MM.1S (cell line): ENCODE data around the gene GPR139.

Experiments used
- EZH2phosphoT487 ChIP-seq: fragments of 300-600 bp; sonication (generic); IDR thresholded peaks from 2 replicates; pipeline ENCODE4 v1.6.1; 2018; ENCODE audit warnings: antibody characterized with exemption, low read length
- TF ChIP-seq, protein P1 (sequence below): fragments of 300-600 bp; sonication (generic); IDR thresholded peaks from 2 replicates; pipeline ENCODE4 v1.5.1; 2016; ENCODE audit warnings: antibody characterized with exemption, low read length, mixed read lengths

GRCh38 chr16:20029611-20030010, 44.1 kb downstream of the GPR139 start:
- TF ChIP-seq, protein P1, sequence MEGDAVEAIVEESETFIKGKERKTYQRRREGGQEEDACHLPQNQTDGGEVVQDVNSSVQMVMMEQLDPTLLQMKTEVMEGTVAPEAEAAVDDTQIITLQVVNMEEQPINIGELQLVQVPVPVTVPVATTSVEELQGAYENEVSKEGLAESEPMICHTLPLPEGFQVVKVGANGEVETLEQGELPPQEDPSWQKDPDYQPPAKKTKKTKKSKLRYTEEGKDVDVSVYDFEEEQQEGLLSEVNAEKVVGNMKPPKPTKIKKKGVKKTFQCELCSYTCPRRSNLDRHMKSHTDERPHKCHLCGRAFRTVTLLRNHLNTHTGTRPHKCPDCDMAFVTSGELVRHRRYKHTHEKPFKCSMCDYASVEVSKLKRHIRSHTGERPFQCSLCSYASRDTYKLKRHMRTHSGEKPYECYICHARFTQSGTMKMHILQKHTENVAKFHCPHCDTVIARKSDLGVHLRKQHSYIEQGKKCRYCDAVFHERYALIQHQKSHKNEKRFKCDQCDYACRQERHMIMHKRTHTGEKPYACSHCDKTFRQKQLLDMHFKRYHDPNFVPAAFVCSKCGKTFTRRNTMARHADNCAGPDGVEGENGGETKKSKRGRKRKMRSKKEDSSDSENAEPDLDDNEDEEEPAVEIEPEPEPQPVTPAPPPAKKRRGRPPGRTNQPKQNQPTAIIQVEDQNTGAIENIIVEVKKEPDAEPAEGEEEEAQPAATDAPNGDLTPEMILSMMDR, result no peak
- TF ChIP-seq EZH2phosphoT487, result no peak
